ENCODE results near the gene CAMTA1. TPM values are rescaled to one million over a fixed set of nuclear protein-coding genes. Genes with fewer than 3 reads are reported as not detected.

Gene CAMTA1
- total RNA-seq, 1 experiment from 2014 or later = 69.5 TPM

GRCh38 chr1:7262611-7263010, 477.4 kb downstream of the CAMTA1 start:
- RAD21 ChIA-PET (ENCODE audit: low non-redundant PET in 1 of 2, low total read pairs in 2 of 2, uncharacterized antibody in 2 of 2, unreplicated experiment in 2 of 2) = no interaction called here
- no peak for DNase-seq (ENCODE audit: low read depth, low spot score)
- BruUV-seq (replicated peaks) = no TSS peak
- intact Hi-C loops (cut with micrococcal nuclease) = no loop called here
- H3K4me1 ChIP-seq (ENCODE audit: control insufficient read depth in 1 of 2, insufficient read depth in 2 of 2, low read length in 2 of 2) = peaks cover 41 to 54% of the 10 kb centered on the region in 2 experiments
- H3K9me3 ChIP-seq (ENCODE audit: control insufficient read depth in 1 of 2, insufficient read depth in 1 of 2, low read depth in 1 of 2, low read length in 2 of 2) = no peaks in the 10 kb centered on the region
- no peak for ATAC-seq
- H3K9ac ChIP-seq (ENCODE audit: low read length) = no peak overlapping the region
- H3K4me2 ChIP-seq (ENCODE audit: low read length) = no peak overlapping the region; the same call in 1 of the 2 replicates
- H3K36me3 ChIP-seq (ENCODE audit: control insufficient read depth in 1 of 2, insufficient read depth in 2 of 2, low read length in 2 of 2) = no peaks in the 10 kb centered on the region
- POLR2A ChIA-PET = no interaction called here
- CTCF ChIA-PET = no interaction called here
- no peak overlapping the region for H3K27ac ChIP-seq (ENCODE audit: low read depth, low read length)
- H3K4me3 ChIP-seq (replicated peaks in 1 of 2; ENCODE audit: low read depth in 1 of 2, low read length in 2 of 2) = no peak overlapping the region
- no peak overlapping the region for H2AFZ ChIP-seq (ENCODE audit: low read depth, low read length, poor library complexity, severe bottlenecking)
- no peaks in the 10 kb centered on the region for H4K20me1 ChIP-seq (ENCODE audit: insufficient read depth)
- H3K79me2 ChIP-seq (ENCODE audit: insufficient read depth, low read length) = no peaks in the 10 kb centered on the region
- TF ChIP-seq FOSL1 (IDR thresholded peaks at IDR 0.05; ENCODE audit: low read depth) (no peak), SP1 (IDR thresholded peaks at IDR 0.05; ENCODE audit: low read depth) (no peak), ZFX (IDR thresholded peaks at IDR 0.05) (no peak), EGR1 (IDR thresholded peaks at IDR 0.05; ENCODE audit: low read depth) (no peak), POLR2A (IDR thresholded peaks at IDR 0.05; ENCODE audit: borderline replicate concordance, extremely low read depth, insufficient read depth, insufficient read length) (no peak), CBX3 (IDR thresholded peaks at IDR 0.05; ENCODE audit: low read depth) (no peak), CEBPB (IDR thresholded peaks at IDR 0.05; ENCODE audit: low read depth) (no peak), EZH2phosphoT487 (IDR thresholded peaks at IDR 0.05; ENCODE audit: borderline replicate concordance) (no peak), POLR2AphosphoS5 (IDR thresholded peaks at IDR 0.05; ENCODE audit: low read depth, low read length) (no peak), RAD21 (IDR thresholded peaks at IDR 0.05; ENCODE audit: low read depth) (no peak), ZNF274 (IDR thresholded peaks at IDR 0.05; ENCODE audit: low read depth, low read length) (no peak)
- no peaks in the 10 kb centered on the region for H3K9me2 ChIP-seq (ENCODE audit: insufficient read depth)
- no peaks in the 10 kb centered on the region for H3K27me3 ChIP-seq (ENCODE audit: insufficient read depth, low read length)

DNA sequence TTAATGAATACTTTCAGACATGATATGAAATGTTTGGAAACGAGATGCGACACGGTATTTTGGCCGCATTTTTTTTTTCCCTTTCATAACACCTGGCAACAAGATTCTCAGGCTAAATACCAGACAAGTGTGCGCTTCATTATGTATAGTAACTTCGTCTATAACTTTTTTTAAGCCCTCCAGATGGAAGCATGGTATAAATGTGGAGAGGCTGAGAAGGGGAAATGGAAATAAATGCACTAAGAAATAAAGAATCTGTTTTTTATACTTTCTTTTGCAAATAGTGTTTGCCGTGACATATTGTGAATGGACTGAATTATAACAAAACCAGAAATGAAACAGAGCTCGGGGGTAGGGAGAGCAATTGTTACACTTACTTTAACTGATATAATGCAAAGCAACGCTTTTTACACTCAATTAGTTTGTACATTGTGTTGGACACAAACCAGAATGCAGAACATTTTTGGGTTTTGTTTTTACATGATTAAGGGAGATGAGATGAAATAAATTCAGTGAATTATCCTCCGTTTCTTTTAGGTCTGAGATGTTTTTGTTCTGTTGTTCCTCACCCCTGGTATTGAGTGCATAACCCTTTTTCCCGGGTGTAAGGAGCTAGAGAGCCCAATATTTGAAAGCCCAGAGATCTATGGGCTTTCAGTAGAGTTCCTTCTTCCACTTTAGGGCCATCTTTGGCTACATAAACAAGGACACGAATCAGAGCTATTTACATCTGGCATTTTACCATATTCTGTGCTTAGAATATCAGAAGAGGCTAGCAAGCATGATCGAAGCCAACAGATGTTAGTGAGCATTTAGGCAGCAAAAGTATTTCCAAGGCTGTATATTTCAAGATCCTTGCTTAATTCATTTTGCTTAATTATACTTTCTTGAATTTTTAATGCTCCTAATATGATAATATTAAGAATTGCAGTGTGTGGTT, 478.0 kb downstream of the CAMTA1 start:
- Histone ChIP-seq H3K4me3 (replicated peaks in 1 of 2; ENCODE audit: low read depth in 1 of 2, low read length in 2 of 2) (no peak overlapping the region), H3K36me3 (ENCODE audit: control insufficient read depth in 1 of 2, insufficient read depth in 2 of 2, low read length in 2 of 2) (no peaks in the 10 kb centered on the region), H2AFZ (ENCODE audit: low read depth, low read length, poor library complexity, severe bottlenecking) (no peak overlapping the region), H3K79me2 (ENCODE audit: insufficient read depth, low read length) (no peaks in the 10 kb centered on the region), H3K27me3 (ENCODE audit: insufficient read depth, low read length) (no peaks in the 10 kb centered on the region), H3K9ac (ENCODE audit: low read length) (no peak overlapping the region), H3K4me2 (ENCODE audit: low read length) (no peak overlapping the region), H3K9me2 (ENCODE audit: insufficient read depth) (no peaks in the 10 kb centered on the region), H3K27ac (ENCODE audit: low read depth, low read length) (no peak overlapping the region), H3K4me1 (ENCODE audit: control insufficient read depth in 1 of 2, insufficient read depth in 2 of 2, low read length in 2 of 2) (peaks cover 46 to 60% of the 10 kb centered on the region in 2 experiments), H4K20me1 (ENCODE audit: insufficient read depth) (no peaks in the 10 kb centered on the region), H3K9me3 (ENCODE audit: control insufficient read depth in 1 of 2, insufficient read depth in 1 of 2, low read depth in 1 of 2, low read length in 2 of 2) (no peaks in the 10 kb centered on the region)
- TF ChIP-seq, protein P1, sequence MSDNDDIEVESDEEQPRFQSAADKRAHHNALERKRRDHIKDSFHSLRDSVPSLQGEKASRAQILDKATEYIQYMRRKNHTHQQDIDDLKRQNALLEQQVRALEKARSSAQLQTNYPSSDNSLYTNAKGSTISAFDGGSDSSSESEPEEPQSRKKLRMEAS (IDR thresholded peaks at IDR 0.05) = no peak
- TF ChIP-seq ZFX (IDR thresholded peaks at IDR 0.05) (no peak), ELF1 (IDR thresholded peaks at IDR 0.05; ENCODE audit: borderline replicate concordance, low read depth) (no peak), YY1 (IDR thresholded peaks at IDR 0.05; ENCODE audit: extremely low read depth, insufficient replicate concordance, low read depth, low read length) (no peak), JUND (IDR thresholded peaks at IDR 0.05) (no peak), POLR2A (IDR thresholded peaks at IDR 0.05; ENCODE audit: borderline replicate concordance, extremely low read depth, insufficient read depth, insufficient read length) (no peak), CBX3 (IDR thresholded peaks at IDR 0.05; ENCODE audit: low read depth) (no peak), FOSL1 (IDR thresholded peaks at IDR 0.05; ENCODE audit: low read depth) (no peak)
- TF ChIP-seq, protein P2, sequence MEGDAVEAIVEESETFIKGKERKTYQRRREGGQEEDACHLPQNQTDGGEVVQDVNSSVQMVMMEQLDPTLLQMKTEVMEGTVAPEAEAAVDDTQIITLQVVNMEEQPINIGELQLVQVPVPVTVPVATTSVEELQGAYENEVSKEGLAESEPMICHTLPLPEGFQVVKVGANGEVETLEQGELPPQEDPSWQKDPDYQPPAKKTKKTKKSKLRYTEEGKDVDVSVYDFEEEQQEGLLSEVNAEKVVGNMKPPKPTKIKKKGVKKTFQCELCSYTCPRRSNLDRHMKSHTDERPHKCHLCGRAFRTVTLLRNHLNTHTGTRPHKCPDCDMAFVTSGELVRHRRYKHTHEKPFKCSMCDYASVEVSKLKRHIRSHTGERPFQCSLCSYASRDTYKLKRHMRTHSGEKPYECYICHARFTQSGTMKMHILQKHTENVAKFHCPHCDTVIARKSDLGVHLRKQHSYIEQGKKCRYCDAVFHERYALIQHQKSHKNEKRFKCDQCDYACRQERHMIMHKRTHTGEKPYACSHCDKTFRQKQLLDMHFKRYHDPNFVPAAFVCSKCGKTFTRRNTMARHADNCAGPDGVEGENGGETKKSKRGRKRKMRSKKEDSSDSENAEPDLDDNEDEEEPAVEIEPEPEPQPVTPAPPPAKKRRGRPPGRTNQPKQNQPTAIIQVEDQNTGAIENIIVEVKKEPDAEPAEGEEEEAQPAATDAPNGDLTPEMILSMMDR (IDR thresholded peaks at IDR 0.05 in 2 of 3, conservative IDR thresholded peaks at IDR 0.05 in 1 of 3; ENCODE audit: borderline replicate concordance in 1 of 3, insufficient read depth in 1 of 3, low read depth in 2 of 3, low read length in 2 of 3) = no peak
- ATAC-seq = no peak
- DNase-seq (ENCODE audit: low read depth, low spot score) = no peak
- ChIA-PET POLR2A (no interaction called here), RAD21 (ENCODE audit: low non-redundant PET in 1 of 2, low total read pairs in 2 of 2, uncharacterized antibody in 2 of 2, unreplicated experiment in 2 of 2) (no interaction called here), CTCF (no interaction called here)
- intact Hi-C loops (cut with micrococcal nuclease) = no loop called here
- no TSS peak for BruUV-seq (replicated peaks)

All from HCT116 (cell line).